ENCODE measurements around the gene HOPX.

Gene HOPX

GRCh38 chr4:56648021-56648823 is 32.9 kb downstream of the HOPX start:
- Histone ChIP-seq H3K27ac (replicated peaks) (no peak overlapping the region), H3K4me3 (replicated peaks; ENCODE audit: insufficient read depth, low read length) (no peak overlapping the region), H3K27me3 (ENCODE audit: insufficient read depth, poor library complexity, severe bottlenecking) (no peaks in the 10 kb centered on the region)
- no peak for TF ChIP-seq SPI1 (IDR thresholded peaks at IDR 0.05; ENCODE audit: borderline replicate concordance, low read depth)
- no peak for TF ChIP-seq POLR2AphosphoS5 (IDR thresholded peaks at IDR 0.05; ENCODE audit: low read depth)
- no peak for TF ChIP-seq GABPA (IDR thresholded peaks at IDR 0.05; ENCODE audit: low read depth)
- TF ChIP-seq REST (IDR thresholded peaks at IDR 0.05; ENCODE audit: insufficient replicate concordance, low read depth) = no peak
- TF ChIP-seq CTCF (IDR thresholded peaks at IDR 0.05; ENCODE audit: insufficient read depth, low read length) = no peak
- DNase-seq (ENCODE audit: low read depth in 1 of 2, low spot score in 1 of 2) = no peak

- DNase-seq (ENCODE audit: low read depth in 1 of 2, low spot score in 1 of 2) = no peak
- Histone ChIP-seq H3K27me3 (ENCODE audit: insufficient read depth, poor library complexity, severe bottlenecking) (no peaks in the 10 kb centered on the region), H3K4me3 (replicated peaks; ENCODE audit: insufficient read depth, low read length) (no peak overlapping the region), H3K27ac (replicated peaks) (no peak overlapping the region)
- TF ChIP-seq GABPA (IDR thresholded peaks at IDR 0.05; ENCODE audit: low read depth) (no peak), REST (IDR thresholded peaks at IDR 0.05; ENCODE audit: insufficient replicate concordance, low read depth) (no peak), CTCF (IDR thresholded peaks at IDR 0.05; ENCODE audit: insufficient read depth, low read length) (no peak), POLR2AphosphoS5 (IDR thresholded peaks at IDR 0.05; ENCODE audit: low read depth) (no peak), SPI1 (IDR thresholded peaks at IDR 0.05; ENCODE audit: borderline replicate concordance, low read depth) (no peak)
Observed at GRCh38 chr4:56646341-56646740, 34.8 kb downstream of the HOPX start.

GRCh38 chr4:56643596-56643995 is 37.5 kb downstream of the HOPX start:
- no peaks in the 10 kb centered on the region for H3K27me3 ChIP-seq (ENCODE audit: insufficient read depth, poor library complexity, severe bottlenecking)
- no peak for DNase-seq (ENCODE audit: low read depth in 1 of 2, low spot score in 1 of 2)
- H3K4me3 ChIP-seq (replicated peaks; ENCODE audit: insufficient read depth, low read length) = no peak overlapping the region
- no peak overlapping the region for H3K27ac ChIP-seq (replicated peaks)
- TF ChIP-seq POLR2AphosphoS5 (IDR thresholded peaks at IDR 0.05; ENCODE audit: low read depth) = no peak
- TF ChIP-seq CTCF (IDR thresholded peaks at IDR 0.05; ENCODE audit: insufficient read depth, low read length) = no peak
- TF ChIP-seq REST (IDR thresholded peaks at IDR 0.05; ENCODE audit: insufficient replicate concordance, low read depth) = no peak
- no peak for TF ChIP-seq GABPA (IDR thresholded peaks at IDR 0.05; ENCODE audit: low read depth)
- TF ChIP-seq SPI1 (IDR thresholded peaks at IDR 0.05; ENCODE audit: borderline replicate concordance, low read depth) = no peak

Measured in HL-60 (cell line).